GM19023 (cell line): ENCODE results near the gene TCAP.
"Not testable (repeated sequence)": the region's sequence is repeated elsewhere in the genome, so short reads cannot be mapped to it uniquely, and the experiment has no call there.

Experiments
- ATAC-seq: cut with Tn5 transposase; IDR thresholded peaks from one replicate; pipeline ENCODE4 v1.9.1; 2021; ENCODE audit warnings: mild to moderate bottlenecking, moderate library complexity; ENCODE audit not compliant: unreplicated experiment

TCAP gene

DNA sequence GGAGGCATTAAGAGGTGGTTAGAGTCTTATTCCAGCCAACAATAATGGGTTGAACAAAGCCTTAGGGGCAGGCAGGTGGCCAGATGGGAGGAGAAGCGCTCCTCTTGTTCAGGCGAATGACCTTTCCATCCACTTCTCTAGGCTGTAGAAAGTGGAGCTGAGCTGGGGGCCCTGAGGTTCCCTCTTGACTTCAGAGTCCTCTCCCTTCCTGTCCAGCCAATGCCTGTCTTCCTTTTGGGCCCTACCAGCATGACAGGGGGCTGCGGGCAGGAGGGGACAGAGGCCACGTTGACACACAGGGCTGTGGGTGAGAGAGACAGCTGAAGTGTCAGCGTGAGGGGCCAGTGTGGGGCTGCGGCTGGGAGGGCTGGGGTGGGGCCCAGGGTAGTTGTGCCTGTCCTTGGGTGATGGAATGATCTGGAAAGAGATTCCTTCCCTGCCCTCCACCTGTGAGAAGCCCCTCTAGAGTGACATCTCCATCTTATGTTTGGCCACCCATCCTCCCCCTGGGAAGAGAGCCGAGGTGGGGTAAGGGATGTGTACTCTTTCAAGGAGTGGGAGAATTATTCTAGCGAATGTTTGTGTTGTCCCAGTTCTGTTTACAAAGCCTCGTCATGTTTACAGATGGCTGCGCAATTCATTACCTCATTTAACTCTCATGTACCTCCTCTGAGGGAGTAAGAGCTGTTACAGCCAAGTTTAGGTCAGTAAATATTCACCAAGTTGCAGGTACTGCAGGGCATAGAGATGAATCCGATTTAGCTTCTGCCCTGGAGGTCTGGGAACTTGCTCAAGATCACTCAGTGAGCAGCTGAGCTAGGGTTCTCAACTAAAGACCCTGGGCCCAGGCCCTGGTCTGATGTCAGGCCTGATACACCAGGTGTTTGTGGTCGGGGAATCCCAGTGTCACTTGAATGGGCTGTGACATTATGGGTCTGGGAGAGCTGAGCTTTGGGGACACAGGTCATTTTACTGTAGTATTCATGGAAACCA, 38.0 kb downstream of the TCAP start:
- no peak for ATAC-seq

DNA sequence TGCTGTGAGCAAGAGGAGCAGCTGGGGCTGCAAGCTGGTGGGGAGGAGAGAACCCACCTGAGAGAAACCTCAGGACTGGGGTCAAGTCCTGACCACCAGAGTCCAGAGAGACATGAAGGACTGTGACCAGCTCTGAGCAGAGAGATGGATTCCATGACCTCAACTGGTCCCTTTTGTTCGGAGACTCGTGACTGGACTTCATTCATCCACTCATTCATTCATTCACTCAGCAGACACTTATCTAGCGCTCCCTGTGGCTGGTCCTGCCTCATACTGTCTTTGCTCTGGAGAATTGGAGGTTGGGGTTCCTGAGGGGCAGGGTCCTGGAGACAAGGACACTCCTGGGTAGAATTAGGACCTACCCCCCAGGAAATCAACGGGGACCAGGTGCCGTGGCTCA, 38.8 kb downstream of the TCAP start:
- ATAC-seq, result no peak

DNA sequence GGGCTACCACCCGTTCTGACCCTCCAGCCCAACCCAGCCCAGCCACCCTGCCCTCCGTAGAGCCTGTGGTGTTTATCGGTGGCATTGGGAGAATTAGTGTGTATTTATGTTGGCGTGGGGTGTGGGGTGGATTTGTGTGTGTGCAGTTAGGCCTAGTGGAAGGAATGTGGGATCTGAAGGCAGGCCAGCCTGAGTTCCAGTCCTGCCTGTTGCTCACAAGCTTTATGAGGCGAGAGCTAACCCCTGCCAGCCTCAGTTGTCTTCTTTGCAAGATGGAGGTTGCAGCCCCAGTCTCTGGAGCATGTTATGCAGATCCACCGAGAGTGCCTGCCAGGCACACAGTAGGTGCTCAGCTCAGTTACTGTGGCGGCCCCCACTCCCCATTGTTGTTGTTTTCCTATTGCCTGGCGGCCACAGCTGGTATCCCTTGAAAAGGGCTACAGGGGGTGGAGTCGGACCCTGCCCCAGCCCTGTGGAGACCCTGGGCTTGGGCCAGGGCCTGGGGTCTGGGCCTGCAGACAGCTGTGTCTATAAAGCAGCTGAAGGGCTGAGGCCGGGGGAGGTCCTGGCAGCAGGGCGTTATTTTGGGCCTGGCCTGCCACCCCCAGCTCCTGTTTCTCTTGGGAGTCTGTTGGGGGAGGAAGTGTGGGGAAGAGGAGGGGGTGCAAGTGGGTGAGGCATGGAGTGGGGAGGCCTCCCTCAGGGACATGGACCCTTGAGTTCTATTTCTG, 39.8 kb downstream of the TCAP start:
- ATAC-seq, result no peak

DNA sequence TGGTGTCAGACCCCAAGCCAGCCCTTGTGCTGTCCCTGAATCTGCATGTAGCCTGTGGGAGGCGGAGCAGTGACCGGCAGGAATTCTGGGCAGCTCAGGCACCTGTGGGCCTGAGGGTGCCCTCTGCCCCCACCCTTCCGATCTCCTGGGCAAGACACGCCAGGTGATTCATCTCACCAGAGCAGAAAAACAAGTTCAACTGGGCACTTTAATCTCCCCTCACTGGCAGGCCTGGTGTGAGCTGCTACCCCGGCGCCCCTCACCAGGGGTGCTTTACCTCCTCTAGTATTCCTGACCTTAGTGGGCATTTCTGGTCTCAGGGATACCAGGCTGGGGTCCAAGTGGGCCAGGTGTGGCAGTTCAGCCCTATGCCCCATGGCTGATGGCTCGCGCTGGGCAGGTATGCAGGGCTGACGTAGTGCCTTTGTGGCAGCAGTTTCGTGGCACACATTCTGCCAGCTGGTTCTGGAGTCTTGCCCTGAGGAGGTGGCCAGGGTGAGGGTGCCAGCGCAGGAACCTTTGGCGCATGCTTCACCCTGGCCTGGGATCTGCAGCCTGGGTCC, 40.7 kb downstream of the TCAP start:
- ATAC-seq, result no peak

DNA sequence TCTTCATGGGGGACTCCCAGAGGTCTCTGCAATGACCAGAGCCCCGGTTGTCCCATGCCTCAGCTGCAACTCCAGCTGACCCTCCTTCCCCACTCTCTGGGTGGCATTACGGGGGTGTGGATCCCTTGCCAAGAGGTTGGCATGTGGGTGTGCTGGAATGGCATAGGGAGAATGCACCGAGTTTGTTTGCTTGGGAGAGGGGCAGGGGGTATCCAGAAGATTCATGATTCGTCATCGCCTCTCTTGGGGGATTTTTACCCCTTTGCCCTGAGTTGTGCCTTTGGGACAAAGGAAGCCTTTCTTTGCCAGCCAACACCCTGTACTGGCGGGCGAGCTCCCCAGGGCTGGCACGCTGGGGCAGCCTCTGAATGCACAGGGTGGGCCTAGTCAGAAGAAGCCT, 41.2 kb downstream of the TCAP start:
- ATAC-seq, result no peak

DNA sequence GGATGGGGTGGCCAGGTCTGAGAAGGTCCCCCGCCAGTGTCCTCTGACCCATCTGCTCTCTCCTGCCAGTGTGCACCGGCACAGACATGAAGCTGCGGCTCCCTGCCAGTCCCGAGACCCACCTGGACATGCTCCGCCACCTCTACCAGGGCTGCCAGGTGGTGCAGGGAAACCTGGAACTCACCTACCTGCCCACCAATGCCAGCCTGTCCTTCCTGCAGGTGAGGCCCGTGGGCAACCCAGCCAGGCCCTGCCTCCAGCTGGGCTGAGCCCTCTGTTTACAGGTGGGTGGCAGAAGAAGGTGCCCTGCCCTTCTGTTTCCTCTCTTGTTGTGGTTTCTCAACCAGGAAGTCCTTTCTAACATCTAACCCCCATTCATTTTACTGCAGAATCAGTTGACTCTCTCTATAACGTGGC, 41.8 kb downstream of the TCAP start:
- no peak for ATAC-seq

DNA sequence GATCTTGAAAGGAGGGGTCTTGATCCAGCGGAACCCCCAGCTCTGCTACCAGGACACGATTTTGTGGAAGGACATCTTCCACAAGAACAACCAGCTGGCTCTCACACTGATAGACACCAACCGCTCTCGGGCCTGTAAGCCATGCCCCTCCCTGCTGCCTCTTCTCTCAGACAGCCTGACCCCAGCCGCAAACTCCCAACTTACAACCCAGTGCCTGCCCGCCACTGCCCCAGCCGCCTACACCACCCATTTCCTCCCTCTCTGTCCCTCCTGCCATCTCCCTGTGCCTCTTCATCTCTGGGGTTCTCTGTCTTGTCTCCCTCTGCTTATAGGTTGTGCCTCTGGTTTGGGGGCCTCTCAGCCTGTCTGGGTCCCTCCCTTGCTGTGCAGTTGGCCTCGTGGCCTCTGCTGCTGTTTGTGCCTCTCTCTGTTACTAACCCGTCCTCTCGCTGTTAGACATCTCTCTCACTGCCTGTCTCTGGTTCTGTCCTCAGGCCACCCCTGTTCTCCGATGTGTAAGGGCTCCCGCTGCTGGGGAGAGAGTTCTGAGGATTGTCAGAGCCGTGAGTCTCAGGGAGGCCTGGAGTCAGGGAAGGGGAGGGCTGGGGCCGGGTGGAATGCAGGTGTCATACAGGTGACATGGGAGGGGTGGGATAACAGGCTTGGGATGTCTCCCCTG, 44.3 kb downstream of the TCAP start:
- no peak for ATAC-seq

DNA sequence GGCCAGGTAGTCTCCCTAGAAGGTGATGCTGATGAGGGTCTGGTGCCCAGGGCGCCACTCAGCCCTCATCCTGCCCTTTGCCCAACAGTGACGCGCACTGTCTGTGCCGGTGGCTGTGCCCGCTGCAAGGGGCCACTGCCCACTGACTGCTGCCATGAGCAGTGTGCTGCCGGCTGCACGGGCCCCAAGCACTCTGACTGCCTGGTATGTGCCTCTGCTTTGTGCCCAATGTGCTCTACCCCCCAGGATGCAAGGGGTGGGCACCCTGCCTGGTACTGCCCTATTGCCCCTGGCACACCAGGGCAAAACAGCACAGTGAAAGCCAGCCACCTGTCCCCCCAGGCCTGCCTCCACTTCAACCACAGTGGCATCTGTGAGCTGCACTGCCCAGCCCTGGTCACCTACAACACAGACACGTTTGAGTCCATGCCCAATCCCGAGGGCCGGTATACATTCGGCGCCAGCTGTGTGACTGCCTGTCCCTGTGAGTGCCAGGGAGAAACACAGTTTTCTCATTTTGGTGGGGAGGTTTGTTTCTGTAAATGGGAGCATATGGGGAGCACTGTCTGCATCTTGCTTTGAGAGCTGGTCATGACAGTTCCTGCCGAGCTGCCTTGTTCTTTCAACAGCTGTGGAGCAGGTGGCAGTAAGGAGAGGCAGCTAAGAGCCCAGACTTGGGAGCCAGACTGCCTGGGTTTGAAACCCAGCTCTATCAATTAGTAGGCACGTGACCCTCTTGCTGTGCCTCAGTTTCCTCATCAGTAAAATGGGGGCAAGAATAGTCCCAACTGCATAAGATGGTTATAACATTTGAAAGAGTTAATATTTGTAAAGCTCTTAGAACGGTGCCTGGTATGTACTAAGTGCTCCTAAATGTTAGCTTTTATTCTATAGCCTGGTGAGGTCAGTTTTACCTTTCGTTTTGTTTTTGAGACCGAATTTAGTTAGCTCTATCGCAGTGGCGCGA, 45.1 kb downstream of the TCAP start:
- ATAC-seq, result no peak

DNA sequence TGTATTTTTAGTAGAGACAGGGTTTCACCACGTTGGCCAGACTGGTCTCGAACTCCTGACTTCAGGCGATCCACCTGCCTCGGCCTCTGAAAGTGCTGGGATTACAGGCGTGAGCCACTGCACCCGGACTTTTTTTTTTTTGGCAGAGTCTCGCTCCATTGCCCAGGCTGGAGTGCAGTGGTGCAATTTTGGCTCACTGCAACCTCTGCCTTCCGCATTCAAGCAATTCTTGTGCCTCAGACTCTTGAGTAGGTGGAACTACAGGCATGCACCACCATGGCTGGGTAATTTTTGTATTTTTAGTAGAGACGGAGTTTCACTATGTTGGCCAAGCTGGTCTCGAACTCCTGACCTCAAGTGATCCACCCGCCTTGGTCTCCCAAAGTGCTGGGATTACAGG, 45.9 kb downstream of the TCAP start:
- ATAC-seq, result not testable (repeated sequence)

DNA sequence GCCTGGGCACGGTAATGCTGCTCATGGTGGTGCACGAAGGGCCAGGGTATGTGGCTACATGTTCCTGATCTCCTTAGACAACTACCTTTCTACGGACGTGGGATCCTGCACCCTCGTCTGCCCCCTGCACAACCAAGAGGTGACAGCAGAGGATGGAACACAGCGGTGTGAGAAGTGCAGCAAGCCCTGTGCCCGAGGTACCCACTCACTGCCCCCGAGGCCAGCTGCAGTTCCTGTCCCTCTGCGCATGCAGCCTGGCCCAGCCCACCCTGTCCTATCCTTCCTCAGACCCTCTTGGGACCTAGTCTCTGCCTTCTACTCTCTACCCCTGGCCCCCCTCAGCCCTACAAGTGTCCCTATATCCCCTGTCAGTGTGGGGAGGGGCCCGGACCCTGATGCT, 46.7 kb downstream of the TCAP start:
- ATAC-seq, result no peak

DNA sequence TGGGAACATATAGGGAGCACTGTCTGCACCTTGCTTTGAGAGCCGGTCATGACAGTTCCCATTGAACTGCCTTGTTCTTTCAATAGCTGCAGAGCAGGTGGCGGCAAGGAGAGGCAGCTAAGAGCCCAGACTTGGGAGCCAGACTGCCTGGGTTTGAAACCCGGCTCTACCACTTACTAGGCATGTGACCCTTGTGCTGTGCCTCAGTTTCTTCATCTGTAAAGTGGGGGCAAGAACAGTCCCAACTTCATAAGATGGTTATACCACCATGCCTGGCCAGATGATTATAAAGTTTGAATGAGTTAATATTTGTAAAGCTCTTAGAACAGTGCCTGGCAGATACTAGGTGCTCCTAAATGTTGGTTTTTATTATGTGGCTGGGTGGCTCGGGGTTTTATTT, 49.1 kb downstream of the TCAP start:
- ATAC-seq, result no peak

DNA sequence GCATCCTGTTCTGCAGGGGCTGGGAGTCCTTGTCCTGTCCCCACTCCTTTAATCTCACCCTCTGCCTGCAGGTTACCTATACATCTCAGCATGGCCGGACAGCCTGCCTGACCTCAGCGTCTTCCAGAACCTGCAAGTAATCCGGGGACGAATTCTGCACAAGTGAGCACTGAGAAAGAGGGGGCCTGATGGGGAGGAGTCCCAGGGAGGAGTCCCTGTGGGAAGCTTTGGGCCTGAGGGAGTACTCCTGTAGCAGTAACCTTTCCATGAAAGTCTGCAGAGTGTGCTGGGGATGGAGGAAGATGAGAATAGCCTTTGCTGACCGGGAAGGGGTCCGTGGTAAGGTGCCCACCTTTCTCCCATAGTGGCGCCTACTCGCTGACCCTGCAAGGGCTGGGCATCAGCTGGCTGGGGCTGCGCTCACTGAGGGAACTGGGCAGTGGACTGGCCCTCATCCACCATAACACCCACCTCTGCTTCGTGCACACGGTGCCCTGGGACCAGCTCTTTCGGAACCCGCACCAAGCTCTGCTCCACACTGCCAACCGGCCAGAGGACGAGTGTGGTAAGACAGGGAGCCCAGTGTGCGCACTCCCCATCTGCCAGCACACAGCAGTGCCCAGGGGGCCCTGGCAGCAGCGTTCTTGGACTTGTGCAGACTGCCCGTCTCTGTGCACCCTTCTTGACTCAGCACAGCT, 50.4 kb downstream of the TCAP start:
- ATAC-seq, result no peak
